Peyer's patch (tissue), 4 donors: ENCODE measurements around the gene RNF13.

Experiments
- CTCF ChIP-seq, 6 experiments: fragments of 450-650 bp in 4 of 6; fragments of 200-600 bp in 2 of 6; sonication (generic) in 1 of 6; IDR thresholded peaks; one replicate each; pipeline ENCODE4 v1.5.1; 2017 to 2019; ENCODE audit warnings: antibody characterized with exemption in 6 of 6, mild to moderate bottlenecking in 3 of 6, moderate library complexity in 1 of 6
- POLR2A ChIP-seq, 2 donors: fragments of 450-650 bp; IDR thresholded peaks; one replicate each; pipeline ENCODE4 v1.5.1; 2017; ENCODE audit warnings: antibody characterized with exemption in 2 of 2, mild to moderate bottlenecking in 2 of 2, moderate library complexity in 2 of 2

GRCh38 chr3:149783576-149783975, 29.4 kb upstream of the RNF13 start:
- TF ChIP-seq CTCF (IDR thresholded peaks at IDR 0.05), result no peak
- TF ChIP-seq POLR2A (IDR thresholded peaks at IDR 0.05), result no peak
